UCSD-AML1 (cell line): ENCODE measurements around the gene ACP2.

ENCODE experiments used
- DNase-seq: peaks from one replicate; lab custom pipeline; 2025; ENCODE audit not compliant: unreplicated experiment; lab: John Stamatoyannopoulos, UW

Gene ACP2

DNA sequence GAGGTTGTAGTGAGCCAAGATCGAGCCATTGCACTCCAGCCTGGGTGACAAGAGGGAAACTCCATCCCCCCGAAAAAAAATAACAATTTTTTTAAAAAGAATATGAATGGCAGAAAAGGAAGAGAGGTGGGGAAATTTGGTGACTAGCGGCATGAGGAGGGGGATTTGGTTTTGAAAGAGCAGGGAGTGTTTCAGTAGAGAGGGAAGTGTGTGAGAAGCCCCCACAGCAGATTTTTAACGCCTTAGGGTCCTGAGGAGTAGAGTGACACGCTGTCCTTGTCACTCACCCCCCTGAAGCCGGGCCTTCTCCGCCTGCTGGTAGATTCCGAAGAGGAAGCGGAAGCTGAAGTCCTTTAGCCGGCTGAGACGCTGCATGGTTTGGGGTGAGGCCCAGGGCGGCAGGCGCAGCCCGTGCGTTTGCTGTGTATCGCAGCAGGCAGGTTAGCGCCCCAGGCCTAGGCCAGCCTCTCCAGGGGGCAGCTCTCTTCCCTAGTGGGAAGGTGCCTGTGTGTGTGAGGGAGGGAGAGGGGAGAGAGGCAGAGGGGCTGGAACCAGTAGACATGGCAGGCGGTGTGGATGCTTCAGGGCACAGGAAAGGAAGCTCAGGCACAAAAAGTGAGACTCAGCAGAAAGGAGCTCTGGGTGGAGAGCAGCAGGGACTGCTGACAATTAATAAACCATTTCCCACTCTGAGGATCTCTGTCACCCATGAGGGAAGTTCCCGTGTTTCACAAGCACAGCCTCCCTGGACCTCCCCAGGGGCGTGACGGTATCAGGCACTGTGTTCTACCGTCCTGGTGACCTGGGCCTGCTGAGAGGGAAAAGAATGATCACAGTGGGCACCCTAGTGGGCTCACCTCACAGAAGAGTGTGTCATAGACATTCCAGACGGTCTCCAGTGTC, 3.9 kb downstream of the ACP2 start:
- no peak for DNase-seq

DNA sequence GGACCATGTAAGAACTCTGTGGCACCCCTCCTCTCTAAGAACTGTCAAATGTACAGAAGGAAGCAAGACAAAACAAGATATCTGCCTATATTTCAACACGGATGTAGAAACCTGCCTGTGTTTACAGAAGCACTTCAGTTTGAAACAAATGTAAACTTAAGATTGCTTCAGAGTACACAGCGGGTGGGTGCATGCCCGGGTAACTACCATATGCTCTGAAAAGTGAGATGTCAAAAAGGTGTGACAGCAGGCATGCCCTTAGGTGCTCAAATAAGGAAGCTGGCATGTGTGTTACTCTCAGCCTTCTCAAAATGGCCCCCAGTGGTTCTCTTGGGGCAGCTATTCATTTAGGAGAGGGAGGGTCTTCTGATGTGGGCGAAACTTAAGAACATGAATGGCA, 5.2 kb downstream of the ACP2 start:
- no peak for DNase-seq

DNA sequence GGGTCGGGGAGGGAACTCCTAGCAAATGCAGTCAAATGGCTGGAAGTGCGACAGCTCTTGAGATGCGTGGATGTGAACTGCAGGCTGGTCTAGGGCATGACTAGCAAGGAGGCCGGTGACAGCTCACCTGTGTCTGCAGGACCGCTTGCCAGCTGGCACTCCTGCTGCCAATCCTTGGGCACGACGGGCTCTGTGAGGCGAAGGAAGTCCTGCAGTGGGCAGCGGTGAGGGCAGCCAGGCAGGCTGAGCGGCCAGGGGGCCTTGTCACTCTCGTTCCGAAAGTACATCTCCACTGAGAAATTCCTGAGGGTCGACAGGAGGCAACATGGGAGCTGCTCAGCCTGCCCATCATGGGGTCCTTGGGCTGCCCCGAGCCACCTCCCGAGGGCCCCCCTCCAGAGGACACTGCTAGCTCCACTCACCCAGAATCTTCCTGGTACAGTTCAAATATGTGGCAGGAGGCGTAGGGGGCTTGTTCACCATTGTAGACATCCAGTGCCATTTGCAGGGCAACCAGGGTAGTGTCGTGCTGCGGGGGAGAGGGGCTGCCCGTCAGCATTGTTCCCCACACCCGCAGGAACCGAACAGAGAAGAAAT, 5.9 kb downstream of the ACP2 start:
- no peak for DNase-seq

DNA sequence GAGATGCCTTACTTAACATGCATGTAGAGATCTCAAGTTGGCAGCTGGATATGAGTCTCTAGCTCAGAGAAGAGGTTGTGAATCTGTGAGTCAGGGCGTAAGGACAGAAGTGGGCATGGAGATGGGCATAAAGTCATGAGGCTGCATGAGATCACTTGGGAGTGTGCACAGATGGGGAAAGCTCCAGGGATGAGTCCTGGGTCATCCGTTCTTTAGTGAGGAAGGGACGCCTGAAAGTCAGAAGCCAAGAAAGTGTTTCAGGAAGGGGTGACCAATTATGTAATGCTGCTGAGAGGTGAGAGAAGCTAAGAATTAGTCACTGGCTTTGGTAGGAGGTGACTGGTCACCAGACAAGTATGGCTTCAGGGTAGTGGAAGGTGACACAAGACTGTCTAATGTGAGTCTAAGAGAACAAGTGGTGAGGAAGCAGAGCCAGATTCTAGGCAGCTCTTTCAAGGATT, 6.7 kb downstream of the ACP2 start:
- no peak for DNase-seq

DNA sequence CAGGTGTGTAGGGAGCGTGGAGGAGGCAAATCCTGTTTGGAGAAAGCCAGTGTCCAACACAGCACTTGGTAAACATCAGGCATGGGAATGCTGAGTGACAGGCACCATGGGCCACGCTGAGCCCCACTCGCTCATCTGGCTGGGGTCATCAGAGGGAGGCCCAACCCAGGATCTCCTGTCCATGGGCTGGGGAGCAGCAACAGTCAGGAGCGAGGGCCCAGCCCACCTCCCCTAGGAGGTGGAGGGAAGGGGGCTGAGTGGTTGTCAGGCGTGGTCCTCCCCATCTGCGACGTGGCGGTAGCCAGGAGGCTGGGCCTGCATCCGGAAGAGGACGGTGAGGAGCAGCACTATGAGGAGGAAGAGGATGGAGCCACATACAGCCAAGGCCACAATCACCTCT, 8.8 kb downstream of the ACP2 start:
- DNase-seq: no peak

DNA sequence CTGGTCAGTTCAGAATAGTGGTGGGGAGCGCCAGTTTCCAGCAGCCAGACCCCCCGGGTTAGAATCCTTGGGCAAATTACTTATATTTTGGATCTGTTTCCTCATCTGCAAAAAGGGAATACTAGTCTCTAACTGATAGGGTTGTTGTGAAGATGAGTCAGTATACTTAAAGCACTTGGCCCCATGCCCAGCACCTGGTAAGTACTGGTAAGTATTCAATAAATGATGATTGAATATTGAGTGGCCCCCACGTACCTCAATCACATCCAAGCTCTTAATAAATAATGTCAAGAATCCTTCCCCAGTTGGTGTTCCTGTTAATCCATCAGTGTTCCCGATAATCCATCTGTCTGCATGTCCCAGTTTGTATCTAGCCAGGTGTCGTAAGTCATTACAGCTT, 12.1 kb downstream of the ACP2 start:
- DNase-seq: no peak

DNA sequence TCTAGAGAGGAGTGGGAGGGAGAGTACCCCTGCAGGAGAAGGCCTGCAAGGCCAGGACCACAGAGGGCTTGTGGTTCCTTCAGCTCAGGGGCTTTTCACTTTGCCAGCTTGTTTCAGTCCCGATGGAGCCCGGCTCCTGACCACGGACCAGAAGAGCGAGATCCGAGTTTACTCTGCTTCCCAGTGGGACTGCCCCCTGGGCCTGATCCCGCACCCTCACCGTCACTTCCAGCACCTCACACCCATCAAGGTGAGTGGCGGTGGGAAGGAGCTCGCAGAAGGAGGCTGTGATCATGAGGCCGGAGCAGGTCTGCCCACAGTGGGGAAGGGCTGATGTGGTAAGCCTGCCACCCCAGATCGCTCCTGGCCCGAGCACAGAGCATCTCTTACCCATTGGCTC, 13.5 kb downstream of the ACP2 start:
- DNase-seq: no peak

DNA sequence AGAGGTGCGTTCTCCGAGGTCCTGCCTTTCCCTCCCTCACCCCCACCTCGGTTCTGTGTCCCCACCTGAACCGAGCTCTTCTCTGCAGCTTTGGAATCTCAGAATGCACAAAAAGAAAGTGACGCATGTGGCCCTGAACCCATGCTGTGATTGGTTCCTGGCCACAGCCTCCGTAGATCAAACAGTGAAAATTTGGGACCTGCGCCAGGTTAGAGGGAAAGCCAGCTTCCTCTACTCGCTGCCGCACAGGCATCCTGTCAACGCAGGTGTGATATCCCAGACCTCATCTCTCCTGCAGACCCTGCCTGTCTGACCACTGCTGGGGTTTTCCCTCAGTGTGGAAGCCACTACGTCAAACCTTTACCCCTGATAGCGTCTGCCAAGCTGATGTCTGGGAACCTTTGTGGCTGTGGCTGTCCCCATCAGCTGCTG, 13.9 kb downstream of the ACP2 start:
- no peak for DNase-seq

DNA sequence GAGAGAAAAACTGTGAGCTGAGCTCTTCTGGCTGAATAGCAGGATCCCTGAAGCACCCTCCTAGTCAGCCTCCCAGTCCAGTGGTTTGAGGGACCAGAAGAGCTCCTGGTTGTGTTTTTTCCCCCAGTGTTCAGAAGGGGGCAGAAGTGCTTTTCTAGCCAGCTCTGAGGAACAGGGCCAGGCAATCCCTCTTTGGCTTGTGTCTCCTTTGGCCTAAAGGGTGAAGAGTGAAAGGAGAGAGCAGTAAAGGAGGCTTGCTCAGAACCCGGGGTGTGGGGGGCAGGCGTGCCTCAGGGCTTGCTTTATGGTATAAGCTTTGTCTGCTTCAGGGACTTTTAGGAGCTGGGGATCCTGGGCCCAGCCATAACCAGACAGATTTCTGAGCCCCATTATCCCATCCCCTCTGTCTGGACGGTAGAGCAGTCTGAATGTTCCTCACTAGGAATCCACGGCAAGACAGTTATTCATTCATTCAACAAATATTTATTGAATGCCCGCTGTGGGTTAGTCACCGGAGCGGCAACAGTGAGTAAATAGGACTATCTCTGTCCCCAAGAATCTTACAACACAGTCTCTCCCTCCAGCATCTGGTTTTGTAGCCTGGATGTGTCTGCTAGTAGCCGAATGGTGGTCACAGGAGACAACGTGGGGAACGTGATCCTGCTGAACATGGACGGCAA, 14.5 kb downstream of the ACP2 start:
- DNase-seq: peak; percentile 21

DNA sequence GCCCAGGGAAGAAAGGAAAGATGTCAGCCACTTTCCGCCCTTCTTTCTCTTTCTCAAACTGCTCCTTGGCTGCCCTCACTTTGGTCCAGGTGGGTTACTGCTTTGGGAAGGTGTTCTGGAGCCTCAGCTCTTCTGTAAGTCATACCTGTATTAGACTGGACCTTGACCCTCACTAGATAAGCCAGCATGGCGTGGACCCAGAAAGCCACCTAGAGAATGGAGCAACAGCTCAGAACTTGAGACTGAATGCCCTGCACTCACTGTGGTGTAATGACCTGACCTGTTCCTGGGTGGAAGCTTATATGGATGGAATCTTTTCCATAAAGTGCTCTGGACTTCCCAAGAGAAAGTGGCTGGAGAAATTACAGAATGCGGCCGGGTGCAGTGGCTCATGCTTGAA, 15.6 kb downstream of the ACP2 start:
- DNase-seq: no peak

DNA sequence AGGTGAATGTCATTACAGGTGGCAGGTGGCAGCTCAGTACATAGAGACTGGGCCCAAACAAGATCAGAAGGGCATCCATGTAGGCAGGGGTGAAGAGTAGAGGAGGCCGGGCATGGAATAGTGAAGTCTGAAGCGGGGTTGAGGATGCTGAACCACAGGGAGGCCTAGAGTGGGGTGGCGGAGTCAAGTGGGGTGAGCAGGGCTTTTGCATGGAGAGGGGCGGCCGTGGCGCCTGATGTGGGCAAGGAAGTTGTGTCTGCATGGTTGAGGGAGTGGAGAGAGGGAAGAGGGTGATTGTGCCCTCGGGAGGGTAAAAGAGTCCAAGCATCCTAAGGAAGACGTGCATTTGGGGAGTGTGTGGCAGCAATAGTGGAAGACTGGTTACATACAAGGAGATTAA, 19.5 kb downstream of the ACP2 start:
- no peak for DNase-seq

DNA sequence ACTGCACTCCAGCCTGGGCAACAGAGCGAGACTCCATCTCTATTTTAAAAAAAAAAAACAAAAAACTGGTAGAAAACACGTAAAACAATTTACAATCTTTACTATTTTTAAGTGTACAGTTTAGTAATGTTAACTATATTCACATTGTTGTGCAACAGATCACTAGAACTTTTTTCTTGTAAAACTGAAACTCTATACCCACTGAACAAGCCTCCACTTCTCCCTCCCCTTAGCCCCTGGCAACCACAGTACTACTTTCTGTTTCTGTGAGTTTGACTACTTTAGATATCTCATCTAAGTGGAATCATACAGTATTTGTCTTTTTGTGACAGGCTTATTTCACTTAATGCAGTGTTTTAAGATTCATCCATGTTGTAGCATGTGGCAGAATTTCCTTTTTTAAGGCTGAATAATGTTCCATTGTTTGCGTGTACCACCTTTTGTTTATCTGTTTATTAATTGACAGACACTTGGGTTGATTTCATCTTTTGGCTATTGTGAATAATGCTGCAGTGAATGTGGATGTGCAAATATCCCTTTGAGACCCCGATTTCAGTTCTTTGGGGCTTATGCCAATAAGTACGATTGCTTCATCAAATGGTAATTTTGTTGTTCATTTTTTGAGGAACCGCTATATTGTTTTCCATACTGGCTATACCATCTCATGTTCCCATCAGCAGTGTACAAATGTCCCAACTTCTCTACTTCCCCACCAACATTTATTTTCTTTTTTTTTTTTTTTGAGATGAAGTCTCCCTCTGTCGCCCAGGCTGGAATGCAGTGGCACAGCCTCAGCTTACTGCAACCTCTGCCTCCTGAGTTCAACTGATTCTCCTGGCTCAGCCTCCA, 22.8 kb downstream of the ACP2 start:
- DNase-seq: no peak

DNA sequence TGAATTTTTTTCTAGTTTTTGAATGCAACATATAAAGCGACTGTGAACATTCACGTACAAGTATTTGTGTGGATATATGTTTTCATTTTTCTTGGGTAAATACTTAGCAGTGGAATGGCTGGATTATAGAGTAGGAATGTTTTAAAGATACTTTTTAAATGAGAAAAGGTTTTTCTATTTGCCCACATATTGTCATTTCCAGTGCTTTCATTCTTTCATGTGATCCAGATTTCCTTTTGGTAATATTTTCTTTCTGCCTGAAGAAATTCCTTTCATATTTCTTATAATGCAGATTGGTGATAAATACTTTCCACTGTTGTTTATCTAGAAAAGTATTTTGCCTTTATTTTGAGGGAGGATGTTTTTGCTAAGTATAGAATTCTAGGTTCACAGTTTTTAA, 25.9 kb downstream of the ACP2 start:
- DNase-seq: no peak

DNA sequence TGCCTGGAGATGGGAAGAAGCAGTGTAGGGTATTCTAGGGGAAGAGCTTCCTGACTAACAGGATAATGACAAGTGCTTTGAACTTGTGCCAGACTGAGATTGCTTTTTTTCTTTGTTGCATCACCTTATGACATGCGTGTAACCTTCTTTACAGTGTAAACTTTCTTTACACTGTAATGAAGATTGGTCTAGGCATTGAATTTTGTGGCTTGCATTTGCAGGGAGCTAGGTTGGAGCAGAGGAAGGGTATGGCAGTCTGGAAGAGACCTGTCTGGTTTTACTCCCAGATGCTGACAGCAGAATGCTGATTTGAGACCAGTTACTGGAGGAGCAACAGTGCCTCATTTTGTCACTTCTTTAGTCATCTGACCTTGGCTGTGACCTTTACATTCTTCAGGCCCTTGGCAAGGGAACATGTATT, 28.2 kb downstream of the ACP2 start:
- DNase-seq: no peak

DNA sequence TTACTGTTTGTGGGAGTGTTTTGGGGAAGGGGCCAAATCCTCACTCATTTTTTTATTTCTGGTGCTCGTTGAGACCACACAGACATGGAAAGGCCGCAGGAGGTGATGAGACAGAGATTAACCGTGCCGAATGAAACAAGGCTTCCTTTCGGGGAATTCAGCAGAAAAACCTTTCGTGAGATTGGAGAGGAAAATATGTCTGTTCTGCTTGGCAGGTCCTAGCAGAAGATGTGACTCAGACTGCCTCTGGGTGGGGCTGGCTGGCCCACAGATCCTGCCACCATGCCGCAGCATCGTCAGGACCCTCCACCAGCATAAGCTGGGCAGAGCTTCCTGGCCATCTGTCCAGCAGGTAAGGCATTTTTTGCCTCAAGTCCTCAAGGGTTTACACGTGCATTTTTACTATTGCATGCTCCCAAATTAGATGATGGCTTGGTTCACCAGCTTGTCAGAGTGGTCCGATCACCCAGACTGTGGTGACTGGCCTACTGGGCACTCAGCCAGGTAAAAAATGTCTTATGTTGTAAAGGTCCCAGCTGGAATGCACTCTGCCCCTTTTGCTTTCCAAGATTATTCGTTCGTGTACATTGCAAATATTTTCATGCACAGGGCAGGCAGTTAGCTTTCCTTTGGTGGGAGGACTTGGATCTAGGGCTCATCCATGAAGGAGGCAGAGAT, 32.4 kb downstream of the ACP2 start:
- peak; percentile 31 for DNase-seq

DNA sequence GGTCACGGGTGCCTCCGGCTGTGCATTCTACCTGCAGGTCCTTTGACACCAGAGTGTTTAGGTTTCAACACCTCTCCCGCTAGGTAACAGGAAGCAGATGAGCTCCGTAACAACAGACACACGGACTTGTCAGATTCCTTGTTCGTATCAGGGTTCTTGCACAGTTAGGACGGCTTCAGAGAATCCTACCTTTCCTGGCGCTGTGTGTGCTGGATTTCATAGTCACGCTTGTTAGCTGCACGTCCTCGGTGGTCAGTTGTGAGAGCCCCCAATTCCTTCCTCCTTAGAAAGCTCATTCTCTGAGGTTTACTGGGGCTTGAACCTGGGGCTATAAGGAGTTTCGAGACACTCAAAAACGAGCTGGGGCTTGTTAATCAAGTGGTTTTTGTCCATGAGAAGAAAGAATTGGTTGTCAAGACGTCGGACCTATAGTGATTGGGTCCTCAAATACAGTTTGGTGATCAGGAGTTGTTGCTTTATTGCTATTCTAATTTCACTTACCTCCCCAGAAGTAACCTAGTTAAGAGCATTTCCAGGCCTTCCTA, 33.2 kb downstream of the ACP2 start:
- DNase-seq: no peak

DNA sequence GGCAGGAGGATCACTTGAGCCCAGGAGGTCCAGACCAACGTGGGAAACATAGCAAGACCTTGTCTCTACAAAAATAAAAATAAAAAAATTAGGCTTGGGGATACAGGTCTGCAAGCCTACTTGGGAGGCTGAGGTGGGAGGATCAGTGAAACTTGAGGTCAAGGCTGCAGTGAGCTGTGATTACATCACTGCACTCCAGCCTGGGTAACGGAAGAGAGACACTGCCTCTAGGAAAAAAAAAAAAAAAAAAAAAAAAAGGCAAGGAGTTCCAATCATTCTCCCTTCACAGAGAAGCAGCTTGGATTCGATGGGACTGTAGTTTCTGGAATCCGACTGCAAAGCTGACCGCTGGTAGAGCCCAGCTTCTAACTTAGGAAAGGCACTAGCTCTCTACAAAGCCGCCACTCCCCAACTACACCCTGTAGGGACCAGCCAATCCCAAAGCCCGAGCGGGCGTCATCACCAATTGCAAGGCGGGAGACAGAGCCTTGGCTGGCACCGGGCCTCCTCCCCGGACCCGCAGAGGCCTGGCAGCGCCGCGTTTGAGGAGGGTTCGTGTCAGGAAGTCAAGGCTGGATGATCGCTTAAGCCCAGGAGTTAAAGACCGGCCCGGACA, 34.6 kb downstream of the ACP2 start:
- peak; percentile 77 for DNase-seq

DNA sequence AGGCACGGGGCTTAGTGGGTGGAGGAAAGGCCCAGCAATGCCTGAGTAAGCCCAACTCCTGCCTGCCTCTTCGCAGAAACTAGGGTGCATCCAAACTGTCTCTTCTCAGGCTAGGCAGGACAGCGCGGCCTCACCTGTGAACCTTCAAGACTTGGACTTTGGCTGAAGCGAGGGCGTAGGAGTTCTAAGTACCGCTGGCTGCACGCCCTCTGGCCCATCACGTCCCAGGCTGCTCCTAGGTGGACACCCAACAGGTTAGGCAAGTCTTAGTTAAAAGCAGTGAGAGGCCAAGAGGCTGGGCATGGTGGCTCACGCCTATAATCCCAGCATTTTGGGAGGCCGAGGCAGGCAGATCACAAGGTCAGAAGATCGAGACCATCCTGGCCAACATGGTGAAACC, 35.7 kb downstream of the ACP2 start:
- DNase-seq: no peak

DNA sequence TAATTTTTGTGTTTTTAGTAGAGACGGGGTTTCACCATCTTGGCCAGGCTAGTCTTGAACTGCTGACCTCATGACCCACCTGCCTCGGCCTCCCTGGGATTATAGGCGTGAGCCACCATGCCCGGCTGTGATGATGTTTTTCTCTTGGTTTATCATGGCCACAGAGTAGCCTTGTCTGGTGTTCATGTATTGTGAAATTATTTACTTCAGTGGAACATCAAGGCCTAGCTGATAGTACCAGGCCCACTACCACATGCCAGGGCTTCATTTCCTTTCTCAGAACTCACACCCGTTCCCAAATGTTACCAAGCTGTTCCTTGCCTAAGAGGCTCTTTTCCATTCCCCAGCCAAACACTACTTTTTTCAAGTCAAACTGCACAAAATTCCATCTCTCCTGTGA, 40.0 kb downstream of the ACP2 start:
- DNase-seq: no peak
